Measurements from ENCODE around the gene STX5. TPM values are rescaled to one million over a fixed set of nuclear protein-coding genes. Genes with fewer than 3 reads are reported as not detected.

Gene STX5
- total and polyA plus RNA-seq, 9 of the 15 experiments (the other 6 are each of a cell fraction or from before 2014, with no cell fraction given): 2.8 to 28.6 (median 23.7) TPM

DNA sequence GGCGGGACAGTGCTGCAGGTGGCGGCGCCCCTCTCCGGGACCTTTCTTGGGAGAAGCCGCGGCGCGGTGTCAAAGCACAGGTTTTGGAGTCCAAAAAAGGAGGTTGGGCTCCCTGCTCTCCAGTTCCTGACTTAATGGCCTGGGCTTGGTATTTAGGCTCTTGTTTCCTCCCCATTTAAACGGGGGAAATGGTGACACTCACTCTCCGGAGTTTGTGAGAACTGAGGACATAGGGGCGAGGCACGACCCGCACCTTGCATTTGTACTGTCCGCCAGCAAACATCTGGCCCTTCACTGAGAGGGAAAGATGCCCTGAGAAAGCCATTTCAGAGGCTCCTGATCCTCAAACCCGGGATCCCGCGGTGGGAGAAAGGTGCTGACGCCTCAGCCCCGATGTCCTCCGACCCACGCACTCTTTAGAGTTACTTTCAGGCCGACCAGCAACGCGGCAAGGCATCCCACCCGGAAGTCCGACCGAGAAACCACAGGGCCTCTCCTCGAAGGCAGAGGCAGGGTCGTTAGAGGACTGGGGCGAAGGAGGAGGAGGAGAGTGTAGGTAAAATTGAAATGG lies 10.4 kb upstream of the STX5 start (continued):
- TF ChIP-seq, protein P1, sequence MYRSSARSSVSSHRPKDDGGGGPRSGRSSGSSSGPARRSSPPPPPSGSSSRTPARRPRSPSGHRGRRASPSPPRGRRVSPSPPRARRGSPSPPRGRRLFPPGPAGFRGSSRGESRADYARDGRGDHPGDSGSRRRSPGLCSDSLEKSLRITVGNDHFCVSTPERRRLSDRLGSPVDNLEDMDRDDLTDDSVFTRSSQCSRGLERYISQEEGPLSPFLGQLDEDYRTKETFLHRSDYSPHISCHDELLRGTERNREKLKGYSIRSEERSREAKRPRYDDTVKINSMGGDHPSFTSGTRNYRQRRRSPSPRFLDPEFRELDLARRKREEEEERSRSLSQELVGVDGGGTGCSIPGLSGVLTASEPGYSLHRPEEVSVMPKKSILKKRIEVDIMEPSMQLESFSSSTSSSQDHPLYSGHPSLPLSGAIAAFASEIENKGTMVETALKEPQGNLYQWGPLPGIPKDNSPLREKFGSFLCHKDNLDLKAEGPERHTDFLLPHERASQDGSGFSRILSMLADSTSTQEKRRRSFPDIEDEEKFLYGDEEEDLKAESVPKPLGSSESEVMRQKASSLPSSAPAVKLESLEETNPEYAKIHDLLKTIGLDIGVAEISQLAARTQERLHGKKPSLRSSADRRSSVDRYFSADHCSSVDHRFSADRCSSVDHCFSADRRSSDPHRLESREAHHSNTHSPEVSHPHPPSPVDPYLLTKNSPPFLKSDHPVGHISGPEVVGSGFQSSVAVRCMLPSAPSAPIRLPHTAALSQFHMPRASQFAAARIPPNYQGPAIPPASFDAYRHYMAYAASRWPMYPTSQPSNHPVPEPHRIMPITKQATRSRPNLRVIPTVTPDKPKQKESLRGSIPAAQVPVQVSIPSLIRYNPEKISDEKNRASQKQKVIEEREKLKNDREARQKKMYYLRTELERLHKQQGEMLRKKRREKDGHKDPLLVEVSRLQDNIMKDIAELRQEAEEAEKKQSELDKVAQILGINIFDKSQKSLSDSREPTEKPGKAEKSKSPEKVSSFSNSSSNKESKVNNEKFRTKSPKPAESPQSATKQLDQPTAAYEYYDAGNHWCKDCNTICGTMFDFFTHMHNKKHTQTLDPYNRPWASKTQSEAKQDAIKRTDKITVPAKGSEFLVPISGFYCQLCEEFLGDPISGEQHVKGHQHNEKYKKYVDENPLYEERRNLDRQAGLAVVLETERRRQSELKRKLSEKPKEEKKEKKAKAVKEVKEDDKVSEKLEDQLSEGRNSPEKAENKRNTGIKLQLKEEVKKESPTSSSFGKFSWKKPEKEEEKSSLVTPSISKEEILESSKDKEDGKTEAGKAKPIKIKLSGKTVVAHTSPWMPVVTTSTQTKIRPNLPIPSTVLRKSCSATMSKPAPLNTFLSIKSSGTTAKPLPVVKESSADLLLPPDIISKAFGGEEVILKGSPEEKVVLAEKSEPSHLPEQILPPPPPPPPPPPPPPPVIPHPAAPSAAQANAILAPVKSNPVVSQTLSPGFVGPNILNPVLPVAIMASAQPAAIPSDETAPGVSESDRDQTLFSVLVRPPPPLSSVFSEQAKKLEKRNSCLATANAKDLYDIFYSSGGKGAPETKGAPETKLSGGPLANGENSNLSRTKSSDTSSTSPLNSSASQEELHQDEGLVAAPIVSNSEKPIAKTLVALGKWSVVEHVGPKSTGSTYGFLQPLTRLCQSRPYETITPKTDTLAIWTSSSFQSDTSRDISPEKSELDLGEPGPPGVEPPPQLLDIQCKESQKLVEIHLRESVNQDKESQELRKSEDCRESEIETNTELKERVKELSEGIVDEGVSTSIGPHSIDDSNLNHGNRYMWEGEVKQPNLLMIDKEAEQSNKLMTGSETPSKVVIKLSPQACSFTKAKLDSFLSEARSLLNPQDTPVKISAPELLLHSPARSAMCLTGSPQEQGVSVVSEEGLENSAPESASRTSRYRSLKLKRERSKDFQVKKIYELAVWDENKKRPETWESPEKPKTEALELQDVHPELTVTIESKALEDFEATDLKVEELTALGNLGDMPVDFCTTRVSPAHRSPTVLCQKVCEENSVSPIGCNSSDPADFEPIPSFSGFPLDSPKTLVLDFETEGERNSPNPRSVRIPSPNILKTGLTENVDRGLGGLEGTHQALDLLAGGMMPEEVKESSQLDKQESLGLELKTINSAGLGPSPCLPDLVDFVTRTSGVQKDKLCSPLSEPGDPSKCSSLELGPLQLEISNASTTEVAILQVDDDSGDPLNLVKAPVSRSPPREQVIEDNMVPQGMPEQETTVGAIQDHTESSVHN (IDR thresholded peaks at IDR 0.05; ENCODE audit: borderline replicate concordance in 1 of 2, low read depth in 1 of 2): no peak
- TF ChIP-seq MIER1 (IDR thresholded peaks at IDR 0.05; ENCODE audit: low read depth): no peak
- TF ChIP-seq ARID2 (IDR thresholded peaks at IDR 0.05): no peak
- TF ChIP-seq TAF9B (IDR thresholded peaks at IDR 0.05; ENCODE audit: partially characterized antibody): no peak
- no peak for TF ChIP-seq MAFG (tag; conservative IDR thresholded peaks at IDR 0.05)
- TF ChIP-seq ZNF239 (CRISPR knock-in tag; IDR thresholded peaks at IDR 0.05): no peak
- no peak for TF ChIP-seq TCF7 (IDR thresholded peaks at IDR 0.05; ENCODE audit: borderline replicate concordance)
- TF ChIP-seq CHCHD3 (CRISPR knock-in tag; IDR thresholded peaks at IDR 0.05): no peak
- TF ChIP-seq, protein P2, sequence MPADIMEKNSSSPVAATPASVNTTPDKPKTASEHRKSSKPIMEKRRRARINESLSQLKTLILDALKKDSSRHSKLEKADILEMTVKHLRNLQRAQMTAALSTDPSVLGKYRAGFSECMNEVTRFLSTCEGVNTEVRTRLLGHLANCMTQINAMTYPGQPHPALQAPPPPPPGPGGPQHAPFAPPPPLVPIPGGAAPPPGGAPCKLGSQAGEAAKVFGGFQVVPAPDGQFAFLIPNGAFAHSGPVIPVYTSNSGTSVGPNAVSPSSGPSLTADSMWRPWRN (IDR thresholded peaks at IDR 0.05; ENCODE audit: low read depth): no peak
- TF ChIP-seq HIVEP1 (CRISPR knock-in tag; IDR thresholded peaks at IDR 0.05): no peak
- TF ChIP-seq MECOM (CRISPR knock-in tag; IDR thresholded peaks at IDR 0.05): 0 out of 2 replicates have a peak, but pooled peaks have one; percentile 20
- TF ChIP-seq ZNF695 (CRISPR knock-in tag; IDR thresholded peaks at IDR 0.05): no peak
- no peak for TF ChIP-seq ZNF77 (CRISPR knock-in tag; IDR thresholded peaks at IDR 0.05)
- TF ChIP-seq CREB1 (IDR thresholded peaks at IDR 0.05): no peak
- no peak for TF ChIP-seq CREB1 (CRISPR knock-in tag; IDR thresholded peaks at IDR 0.05)
- peak; percentile 51; the same call in 1 of the 2 replicates for TF ChIP-seq ZBTB33 (CRISPR knock-in tag; IDR thresholded peaks at IDR 0.05)
- TF ChIP-seq KLF10 (CRISPR knock-in tag; IDR thresholded peaks at IDR 0.05): no peak
- TF ChIP-seq ATF7 (IDR thresholded peaks at IDR 0.05): no peak
- TF ChIP-seq ZSCAN32 (CRISPR knock-in tag; IDR thresholded peaks at IDR 0.05): 0 out of 2 replicates have a peak, but pooled peaks have one; percentile 16
- TF ChIP-seq CBX5 (IDR thresholded peaks at IDR 0.05; ENCODE audit: borderline replicate concordance, low read depth): no peak
- TF ChIP-seq SMARCB1 (IDR thresholded peaks at IDR 0.05; ENCODE audit: insufficient read length, low read depth): no peak

Data from K562 (cell line).